Measurements from ENCODE around the gene UNC13A.

- TF ChIP-seq CTCF (IDR thresholded peaks at IDR 0.05) (no peak), POLR2A (IDR thresholded peaks at IDR 0.05) (no peak)
These were observed 47.0 kb downstream of the UNC13A start for GRCh38 chr19:17641181-17641580.
